ENCODE data around the gene SHB. TPM values are rescaled to one million over a fixed set of nuclear protein-coding genes. Genes with fewer than 3 reads are reported as not detected.

The SHB gene
- total RNA-seq, 1 experiment from 2014 or later = 23.8 TPM

DNA sequence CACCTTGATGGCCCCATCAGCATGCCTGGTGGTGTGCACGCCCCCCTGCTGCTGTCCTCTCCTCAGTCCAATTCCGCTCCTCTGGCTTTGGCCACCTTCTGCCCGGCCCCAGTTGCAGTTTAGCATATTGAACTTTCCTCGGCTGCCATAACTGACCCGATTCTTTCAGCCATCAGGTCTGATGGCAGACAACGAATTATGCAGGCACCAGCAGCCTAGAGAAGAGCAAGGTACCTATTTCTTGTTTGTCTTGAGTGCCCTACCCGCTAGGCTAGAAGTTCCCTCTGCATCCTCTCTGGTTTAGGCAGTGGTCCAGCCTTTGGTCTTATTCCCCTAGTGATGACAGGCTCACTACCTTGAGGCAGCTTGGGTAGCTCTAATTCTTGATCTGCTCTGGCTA, 122.1 kb downstream of the SHB start:
- DNase-seq = no peak
- CTCF ChIA-PET = no interaction called here
- no TSS peak for BruUV-seq (replicated peaks)
- H3K4me1 ChIP-seq (replicated peaks; ENCODE audit: insufficient read depth) = peaks cover 50% of the 10 kb centered on the region
- peaks cover 24% of the 10 kb centered on the region for H3K79me2 ChIP-seq (ENCODE audit: low read depth)
- no peaks in the 10 kb centered on the region for H3K27me3 ChIP-seq (ENCODE audit: insufficient read depth, low read depth)
- H3K27ac ChIP-seq = no peak overlapping the region
- H3K4me3 ChIP-seq = no peak overlapping the region
- peaks cover 31% of the 10 kb centered on the region for H4K20me1 ChIP-seq (ENCODE audit: insufficient read depth)
- H3K9me2 ChIP-seq (ENCODE audit: insufficient read depth) = no peaks in the 10 kb centered on the region
- H3K36me3 ChIP-seq (ENCODE audit: low read depth) = peaks cover 7% of the 10 kb centered on the region; the same call in 1 of the 2 replicates
- TF ChIP-seq EZH2 (IDR thresholded peaks at IDR 0.05; ENCODE audit: low read depth) = no peak
- TF ChIP-seq, protein P1, sequence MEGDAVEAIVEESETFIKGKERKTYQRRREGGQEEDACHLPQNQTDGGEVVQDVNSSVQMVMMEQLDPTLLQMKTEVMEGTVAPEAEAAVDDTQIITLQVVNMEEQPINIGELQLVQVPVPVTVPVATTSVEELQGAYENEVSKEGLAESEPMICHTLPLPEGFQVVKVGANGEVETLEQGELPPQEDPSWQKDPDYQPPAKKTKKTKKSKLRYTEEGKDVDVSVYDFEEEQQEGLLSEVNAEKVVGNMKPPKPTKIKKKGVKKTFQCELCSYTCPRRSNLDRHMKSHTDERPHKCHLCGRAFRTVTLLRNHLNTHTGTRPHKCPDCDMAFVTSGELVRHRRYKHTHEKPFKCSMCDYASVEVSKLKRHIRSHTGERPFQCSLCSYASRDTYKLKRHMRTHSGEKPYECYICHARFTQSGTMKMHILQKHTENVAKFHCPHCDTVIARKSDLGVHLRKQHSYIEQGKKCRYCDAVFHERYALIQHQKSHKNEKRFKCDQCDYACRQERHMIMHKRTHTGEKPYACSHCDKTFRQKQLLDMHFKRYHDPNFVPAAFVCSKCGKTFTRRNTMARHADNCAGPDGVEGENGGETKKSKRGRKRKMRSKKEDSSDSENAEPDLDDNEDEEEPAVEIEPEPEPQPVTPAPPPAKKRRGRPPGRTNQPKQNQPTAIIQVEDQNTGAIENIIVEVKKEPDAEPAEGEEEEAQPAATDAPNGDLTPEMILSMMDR (conservative IDR thresholded peaks at IDR 0.05) = no peak
- no peak overlapping the region for H2AFZ ChIP-seq
- H3F3A ChIP-seq (ENCODE audit: insufficient read depth, low read depth) = peaks cover 38% of the 10 kb centered on the region
- no peaks in the 10 kb centered on the region for H3K9me3 ChIP-seq (ENCODE audit: insufficient read depth, low read depth)
- intact Hi-C loops (cut with micrococcal nuclease; ENCODE audit: unreplicated experiment) = no loop called here
- no peak overlapping the region for H3K4me2 ChIP-seq
- POLR2A ChIA-PET (ENCODE audit: unreplicated experiment) = no interaction called here

DNA sequence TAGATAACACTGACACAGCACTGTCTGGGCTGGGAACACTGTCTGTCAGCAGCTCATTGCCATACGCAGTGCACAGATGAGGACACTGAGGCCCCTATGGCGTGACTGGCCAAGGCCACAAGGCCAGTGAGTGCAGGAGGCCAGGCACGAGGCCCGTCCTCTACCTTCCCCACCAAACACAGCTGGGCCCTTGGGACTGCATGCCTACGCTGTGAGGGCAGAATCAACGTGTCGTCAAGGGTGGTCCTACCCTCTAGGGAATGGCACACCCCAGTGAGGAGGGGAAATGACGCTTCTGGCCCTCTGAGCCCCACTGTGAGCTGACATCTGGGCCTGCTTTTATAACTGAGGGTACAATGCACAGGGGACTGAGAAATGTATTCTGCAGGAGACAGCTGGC, 123.0 kb downstream of the SHB start:
- intact Hi-C loops (cut with micrococcal nuclease; ENCODE audit: unreplicated experiment) = no loop called here
- no peaks in the 10 kb centered on the region for H3K9me2 ChIP-seq (ENCODE audit: insufficient read depth)
- H3K9me3 ChIP-seq (ENCODE audit: insufficient read depth, low read depth) = no peaks in the 10 kb centered on the region
- no TSS peak for BruUV-seq (replicated peaks)
- no peak overlapping the region for H3K4me3 ChIP-seq
- H3F3A ChIP-seq (ENCODE audit: insufficient read depth, low read depth) = peaks cover 38% of the 10 kb centered on the region
- POLR2A ChIA-PET (ENCODE audit: unreplicated experiment) = no interaction called here
- H3K4me1 ChIP-seq (replicated peaks; ENCODE audit: insufficient read depth) = peaks cover 57% of the 10 kb centered on the region
- peaks cover 31% of the 10 kb centered on the region for H4K20me1 ChIP-seq (ENCODE audit: insufficient read depth)
- peaks cover 7% of the 10 kb centered on the region; the same call in 1 of the 2 replicates for H3K36me3 ChIP-seq (ENCODE audit: low read depth)
- DNase-seq = no peak
- H3K27me3 ChIP-seq (ENCODE audit: insufficient read depth, low read depth) = no peaks in the 10 kb centered on the region
- TF ChIP-seq, protein P1 (conservative IDR thresholded peaks at IDR 0.05) = no peak
- TF ChIP-seq EZH2 (IDR thresholded peaks at IDR 0.05; ENCODE audit: low read depth) = no peak
- H2AFZ ChIP-seq = no peak overlapping the region
- peak overlapping the region; percentile 55; the same call in 1 of the 2 replicates for H3K4me2 ChIP-seq
- peaks cover 26% of the 10 kb centered on the region for H3K79me2 ChIP-seq (ENCODE audit: low read depth)
- CTCF ChIA-PET = no interaction called here
- H3K27ac ChIP-seq = no peak overlapping the region

DNA sequence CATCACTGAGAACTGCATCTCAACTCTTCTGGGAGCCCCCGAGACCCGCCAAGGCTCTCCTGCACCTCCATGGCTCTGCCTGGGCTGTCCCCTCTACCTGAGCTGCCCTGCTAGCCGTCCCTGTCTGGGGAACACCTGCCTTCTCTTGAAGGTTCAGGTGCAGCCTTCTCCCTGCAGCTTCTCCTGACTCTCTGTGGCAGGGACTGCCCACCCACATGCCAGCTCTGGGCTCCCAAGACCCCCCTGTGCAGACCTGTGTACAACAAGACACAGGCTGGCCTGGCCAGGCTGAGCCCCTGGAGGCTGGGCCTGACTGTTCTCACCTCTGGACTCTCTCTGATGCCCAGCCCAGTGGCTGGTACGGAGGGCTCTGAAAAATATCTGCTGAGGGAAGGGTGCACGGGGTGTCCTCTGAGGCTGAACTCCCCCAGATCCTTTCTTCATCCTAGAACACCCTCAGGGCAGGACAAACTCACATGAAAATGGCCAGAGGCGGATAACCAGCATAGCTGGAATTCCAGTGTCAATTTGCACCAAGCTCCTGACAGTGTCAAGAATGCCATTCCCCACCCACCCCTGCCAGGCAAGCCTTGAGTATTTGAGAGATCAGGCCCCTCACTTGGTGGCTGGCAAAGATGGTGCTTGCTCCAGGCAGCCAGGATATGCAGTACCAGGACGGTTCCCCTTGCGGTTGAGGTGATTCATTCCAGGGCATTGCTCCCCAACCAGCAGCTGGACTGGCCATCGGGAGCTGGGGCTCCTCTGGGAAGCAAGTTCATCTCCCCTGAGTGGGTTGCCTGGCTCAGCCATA, 124.2 kb downstream of the SHB start:
- Histone ChIP-seq H3K4me3 (no peak overlapping the region), H2AFZ (no peak overlapping the region), H3K4me1 (replicated peaks; ENCODE audit: insufficient read depth) (peaks cover 57% of the 10 kb centered on the region), H3K9me2 (ENCODE audit: insufficient read depth) (no peaks in the 10 kb centered on the region), H4K20me1 (ENCODE audit: insufficient read depth) (peaks cover 31% of the 10 kb centered on the region), H3K27me3 (ENCODE audit: insufficient read depth, low read depth) (no peaks in the 10 kb centered on the region), H3K9me3 (ENCODE audit: insufficient read depth, low read depth) (no peaks in the 10 kb centered on the region), H3K27ac (peak overlapping the region; percentile 68), H3K79me2 (ENCODE audit: low read depth) (peaks cover 31% of the 10 kb centered on the region), H3K4me2 (peak overlapping the region; percentile 55), H3F3A (ENCODE audit: insufficient read depth, low read depth) (peaks cover 38% of the 10 kb centered on the region), H3K36me3 (ENCODE audit: low read depth) (peaks cover 7% of the 10 kb centered on the region; the same call in 1 of the 2 replicates)
- intact Hi-C loops (cut with micrococcal nuclease; ENCODE audit: unreplicated experiment) = loop anchor here (1.0 to 2.0 kb wide), 2 partner anchors 9 to 20 kb away; no protein-coding TSS in a partner anchor
- no TSS peak for BruUV-seq (replicated peaks)
- ChIA-PET POLR2A (ENCODE audit: unreplicated experiment) (interaction anchor here (0.6 kb wide), 1 partner anchor 81 kb away, joined by 6 read pairs; no protein-coding TSS in a partner anchor), CTCF (interaction anchor here (0.6 kb wide), 1 partner anchor 31 kb away, joined by 3 read pairs; no protein-coding TSS in a partner anchor)
- peak; percentile 78 to 87 for DNase-seq
- TF ChIP-seq, protein P1 (conservative IDR thresholded peaks at IDR 0.05) = no peak
- TF ChIP-seq EZH2 (IDR thresholded peaks at IDR 0.05; ENCODE audit: low read depth) = no peak
